Uterus (tissue), 2 donors: ENCODE data around the gene MTMR12.

Experiments
- CTCF ChIP-seq, 4 experiments: fragments of 200-600 bp in 2 of 4; fragments of 450-650 bp in 2 of 4; sonication (generic) in 2 of 4; IDR thresholded peaks; one replicate each; pipeline ENCODE4 v1.5.1; 2016 to 2019; ENCODE audit warnings: antibody characterized with exemption in 4 of 4, mild to moderate bottlenecking in 2 of 4, moderate library complexity in 1 of 4
- POLR2A ChIP-seq, 2 donors: fragments of 450-650 bp; IDR thresholded peaks; one replicate each; pipeline ENCODE4 v1.6.1; 2016; ENCODE audit warnings: antibody characterized with exemption in 2 of 2, mild to moderate bottlenecking in 1 of 2, moderate library complexity in 1 of 2

- TF ChIP-seq CTCF (IDR thresholded peaks at IDR 0.05) (no peak), POLR2A (IDR thresholded peaks at IDR 0.05) (no peak)
Observed at GRCh38 chr5:32285510-32286138, 27.1 kb downstream of the MTMR12 start.
